22Rv1 (cell line): ENCODE results near the gene GCLM.
A peak's percentile ranks its signal among the peaks of the same experiment; 100 is the strongest.
"Not testable (repeated sequence)": the region's sequence is repeated elsewhere in the genome, so short reads cannot be mapped to it uniquely, and the experiment has no call there.

Experiments used
- H3K27ac ChIP-seq: fragments of 450-650 bp; 2 replicates; pipeline ENCODE4 v1.5.1; 2017
- ZFX ChIP-seq: fragments of 450-650 bp; IDR thresholded peaks from 2 replicates; pipeline ENCODE4 v1.6.1; 2017; ENCODE audit warnings: antibody characterized with exemption, borderline replicate concordance
- TF ChIP-seq, protein P1 (sequence below): fragments of 450-650 bp; IDR thresholded peaks from 2 replicates; pipeline ENCODE4 v1.5.1; 2017; ENCODE audit warnings: mild to moderate bottlenecking

The GCLM gene

DNA sequence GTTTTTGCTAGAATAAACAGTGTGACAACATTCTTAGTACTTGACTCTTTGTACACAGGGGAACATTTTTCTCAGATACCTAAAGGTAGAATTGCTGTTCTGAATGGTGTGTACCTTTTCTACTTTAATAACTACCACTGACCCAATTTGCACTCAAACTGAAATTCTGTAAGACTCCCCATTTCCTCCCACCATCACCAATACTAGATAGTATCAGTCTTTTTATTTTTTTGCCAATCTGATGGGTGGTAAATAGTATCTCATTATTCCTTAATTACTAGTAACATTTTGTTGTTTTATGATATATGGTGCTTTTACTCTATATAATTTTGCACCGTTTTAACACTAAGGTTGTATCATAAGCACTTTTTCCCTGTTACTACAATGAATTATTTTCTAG, 28.8 kb upstream of the GCLM start:
- no peak for TF ChIP-seq ZFX
- TF ChIP-seq, protein P1, sequence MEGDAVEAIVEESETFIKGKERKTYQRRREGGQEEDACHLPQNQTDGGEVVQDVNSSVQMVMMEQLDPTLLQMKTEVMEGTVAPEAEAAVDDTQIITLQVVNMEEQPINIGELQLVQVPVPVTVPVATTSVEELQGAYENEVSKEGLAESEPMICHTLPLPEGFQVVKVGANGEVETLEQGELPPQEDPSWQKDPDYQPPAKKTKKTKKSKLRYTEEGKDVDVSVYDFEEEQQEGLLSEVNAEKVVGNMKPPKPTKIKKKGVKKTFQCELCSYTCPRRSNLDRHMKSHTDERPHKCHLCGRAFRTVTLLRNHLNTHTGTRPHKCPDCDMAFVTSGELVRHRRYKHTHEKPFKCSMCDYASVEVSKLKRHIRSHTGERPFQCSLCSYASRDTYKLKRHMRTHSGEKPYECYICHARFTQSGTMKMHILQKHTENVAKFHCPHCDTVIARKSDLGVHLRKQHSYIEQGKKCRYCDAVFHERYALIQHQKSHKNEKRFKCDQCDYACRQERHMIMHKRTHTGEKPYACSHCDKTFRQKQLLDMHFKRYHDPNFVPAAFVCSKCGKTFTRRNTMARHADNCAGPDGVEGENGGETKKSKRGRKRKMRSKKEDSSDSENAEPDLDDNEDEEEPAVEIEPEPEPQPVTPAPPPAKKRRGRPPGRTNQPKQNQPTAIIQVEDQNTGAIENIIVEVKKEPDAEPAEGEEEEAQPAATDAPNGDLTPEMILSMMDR, result no peak
- H3K27ac ChIP-seq, result no peak overlapping the region

DNA sequence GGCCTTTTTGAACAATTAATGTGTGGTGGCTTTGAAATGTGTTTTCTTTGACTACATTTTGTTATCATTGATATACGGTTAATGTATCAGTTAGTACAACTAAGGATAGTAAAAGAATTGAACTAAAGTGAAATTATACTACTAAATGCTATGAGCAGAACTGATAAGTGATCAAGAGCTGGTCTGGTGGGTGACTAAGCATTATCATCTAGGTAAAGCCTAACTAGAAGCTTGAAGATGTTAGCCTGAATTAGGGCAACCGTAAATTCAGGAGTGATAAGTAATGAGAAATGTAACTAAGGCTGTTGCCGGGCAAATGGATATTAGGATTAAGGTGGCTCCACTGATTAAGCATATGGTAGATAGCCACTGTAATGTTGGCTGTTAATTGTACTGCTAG, 16.0 kb upstream of the GCLM start:
- TF ChIP-seq ZFX, result no peak
- TF ChIP-seq, protein P1, result no peak
- no peak overlapping the region for H3K27ac ChIP-seq

DNA sequence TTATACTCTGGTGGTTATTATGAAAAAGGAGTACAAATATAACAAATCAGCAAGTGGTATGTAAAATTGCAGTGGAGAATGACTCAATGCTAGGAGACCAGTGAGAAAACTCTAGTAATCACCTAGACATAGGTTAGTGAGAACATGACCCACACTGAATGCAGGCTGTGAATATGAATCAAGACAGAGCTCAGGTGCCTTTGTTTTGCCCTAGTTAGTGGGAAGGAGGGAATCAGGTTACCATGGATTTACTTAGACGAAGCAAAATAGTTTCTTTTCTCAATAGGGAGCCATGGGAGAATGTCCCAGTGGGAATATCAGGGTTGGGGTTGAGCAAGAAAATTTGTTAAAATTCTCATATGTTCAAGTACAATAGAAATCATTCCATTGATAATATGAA, 10.6 kb upstream of the GCLM start:
- TF ChIP-seq ZFX, result no peak
- TF ChIP-seq, protein P1, result no peak

DNA sequence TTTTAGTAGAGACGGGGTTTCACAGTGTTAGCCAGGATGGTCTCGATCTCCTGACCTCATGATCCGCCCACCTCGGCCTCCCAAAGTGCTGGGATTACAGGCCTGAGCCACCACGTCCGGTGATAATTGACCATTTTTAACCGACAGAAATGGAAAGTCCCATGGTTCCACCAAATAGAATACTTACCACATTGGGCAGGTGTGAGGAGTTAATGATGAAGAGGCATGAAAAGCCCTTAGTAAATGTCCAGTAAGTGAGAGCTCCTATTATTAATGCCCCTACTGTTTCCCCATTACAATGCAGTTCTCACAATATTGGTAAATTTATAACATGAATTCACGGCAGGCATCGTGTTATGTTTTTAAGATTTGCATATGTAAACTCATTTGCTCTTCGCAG, 8.1 kb upstream of the GCLM start:
- TF ChIP-seq ZFX, result no peak
- TF ChIP-seq, protein P1, result no peak
- no peak overlapping the region for H3K27ac ChIP-seq

More for the DNA sequence above, 10.6 kb upstream of the GCLM start:
- no peak overlapping the region for H3K27ac ChIP-seq

DNA sequence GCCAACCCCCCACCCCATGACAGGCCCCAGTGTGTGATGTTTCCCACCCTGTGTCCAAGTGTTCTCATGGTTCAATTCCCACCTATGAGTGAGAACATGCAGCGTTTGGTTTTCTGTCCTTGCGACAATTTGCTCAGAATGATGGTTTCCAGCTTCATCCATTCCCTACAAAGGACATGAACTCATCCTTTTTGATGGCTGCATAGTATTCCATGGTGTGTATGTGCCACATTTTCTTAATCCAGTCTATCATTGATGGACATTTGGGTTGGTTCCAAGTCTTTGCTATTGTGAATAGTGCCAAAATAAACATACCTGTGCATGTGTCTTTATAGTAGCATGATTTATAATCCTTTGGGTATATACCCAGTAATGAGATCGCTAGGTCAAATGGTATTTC, 1.6 kb upstream of the GCLM start:
- not testable (repeated sequence) for H3K27ac ChIP-seq

DNA sequence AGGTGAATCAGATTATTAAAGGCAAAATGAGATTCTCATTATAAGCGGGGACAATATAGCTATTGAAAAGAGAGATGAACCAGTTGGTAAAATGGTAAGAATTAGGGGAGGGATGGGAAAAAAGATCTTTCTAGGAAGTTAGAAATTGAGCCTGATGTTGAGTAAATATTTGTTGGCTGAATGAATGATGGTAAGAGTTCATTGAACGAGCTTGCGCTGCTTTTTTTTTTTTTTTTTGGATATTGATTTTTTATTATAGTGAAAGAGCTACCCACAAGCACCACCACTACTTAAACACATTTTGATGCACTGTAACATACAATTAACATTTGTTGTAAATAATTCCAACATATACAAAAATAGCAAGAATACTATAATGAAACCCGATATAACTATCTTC, 1.1 kb upstream of the GCLM start:
- no peak for TF ChIP-seq ZFX
- TF ChIP-seq, protein P1, result no peak
- H3K27ac ChIP-seq, result no peak overlapping the region

DNA sequence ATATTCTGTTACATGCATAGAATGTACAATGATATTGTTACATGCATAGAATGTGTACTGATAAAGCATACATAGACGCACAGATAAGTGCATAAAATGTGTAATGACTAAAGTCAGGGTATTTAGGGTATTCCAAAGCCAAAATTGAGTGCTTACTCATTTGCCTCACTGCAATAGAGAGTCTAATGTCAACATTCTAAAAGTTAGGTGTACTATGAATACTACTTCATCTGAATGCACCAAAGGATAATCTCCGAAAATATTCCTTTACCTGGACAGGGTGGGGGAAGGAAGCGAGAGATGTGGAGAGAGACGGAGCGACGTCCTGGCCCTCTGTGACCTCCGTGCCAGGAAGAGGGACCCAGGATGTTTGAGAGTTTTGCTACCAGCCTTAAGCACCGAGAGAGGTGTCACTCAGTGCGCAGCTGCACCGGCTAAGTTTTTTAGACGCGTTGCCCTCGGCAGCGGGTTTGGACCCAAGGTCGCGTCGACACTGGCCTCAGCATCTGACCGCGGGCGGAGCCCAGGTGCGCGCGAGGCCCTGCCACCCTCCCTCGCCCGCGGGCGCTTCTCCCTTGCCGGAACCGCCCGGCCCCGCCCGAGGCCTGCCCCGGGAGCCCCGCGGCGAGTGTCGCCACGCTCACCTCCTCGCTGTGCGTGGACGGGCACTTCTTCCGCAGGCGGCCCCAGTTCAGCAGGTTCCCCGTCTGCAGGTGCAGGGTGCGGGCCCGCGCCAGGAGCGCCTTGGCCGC, 660 bp downstream of the GCLM start:
- H3K27ac ChIP-seq, result peak overlapping the region; percentile 91
- no peak for TF ChIP-seq ZFX
- TF ChIP-seq, protein P1, result no peak

DNA sequence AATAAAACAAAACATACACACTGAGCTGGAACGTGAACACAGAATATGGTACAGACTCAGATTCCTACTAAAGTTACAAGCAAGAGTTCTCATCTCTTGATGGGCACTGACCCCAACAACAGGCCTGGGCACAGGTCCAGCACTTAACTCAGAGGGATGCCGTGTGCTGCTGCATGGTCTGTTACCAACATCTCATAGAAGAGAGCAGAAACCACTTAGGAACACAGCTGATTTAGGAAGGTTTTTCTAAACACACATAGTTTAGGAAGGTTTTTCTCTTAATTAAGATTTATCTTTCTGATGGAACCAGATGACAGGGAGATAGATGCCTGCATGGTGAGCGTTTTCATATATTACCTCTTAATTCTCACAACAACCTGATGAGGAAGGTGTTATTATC, 1.5 kb downstream of the GCLM start:
- TF ChIP-seq, protein P1, result no peak
- TF ChIP-seq ZFX, result no peak
- H3K27ac ChIP-seq, result no peak overlapping the region; the same call in 1 of the 2 replicates
